Mesothelial cell of epicardium (in vitro differentiated cells): ENCODE data around the gene CAVIN2. TPM values are rescaled to one million over a fixed set of nuclear protein-coding genes. Genes with fewer than 3 reads are reported as not detected.

Experiments
- DNase-seq, 2 experiments: peaks; one replicate each; pipeline ENCODE4 v3.0.0; 2021; ENCODE audit warnings: low spot score in 2 of 2; ENCODE audit not compliant: unreplicated experiment in 2 of 2
- H3K27ac Mint-ChIP-seq: 2 replicates; pipeline ENCODE4 v1.8.0; 2021; ENCODE audit warnings: mixed read lengths
- H3K27me3 Mint-ChIP-seq: 2 replicates; pipeline ENCODE4 v1.8.0; 2021; ENCODE audit warnings: low read depth, mixed read lengths
- H3K36me3 Mint-ChIP-seq: 2 replicates; pipeline ENCODE4 v1.8.0; 2021; ENCODE audit warnings: mixed read lengths
- H3K4me1 Mint-ChIP-seq: 2 replicates; pipeline ENCODE4 v1.8.0; 2021; ENCODE audit warnings: mixed read lengths
- H3K4me3 Mint-ChIP-seq: 2 replicates; pipeline ENCODE4 v1.8.0; 2021; ENCODE audit warnings: mild to moderate bottlenecking, moderate library complexity, mixed read lengths
- H3K9me3 Mint-ChIP-seq: 2 replicates; pipeline ENCODE4 v1.8.0; 2021; ENCODE audit warnings: mixed read lengths
- total RNA-seq: library from RNA; stranded (reverse); gene quantifications from 3 replicates; pipeline ENCODE4 v1.2.1, GENCODE V29; 2021
- TF ChIP-seq, protein P1 (sequence below): fragments of 200-600 bp; sonication (generic); IDR thresholded peaks from one replicate; pipeline ENCODE4 v1.5.0; 2021; ENCODE audit warnings: antibody characterized with exemption; ENCODE audit not compliant: unreplicated experiment

The CAVIN2 gene
- total RNA-seq, 1 donor from 2014 or later = 0.96 TPM

DNA sequence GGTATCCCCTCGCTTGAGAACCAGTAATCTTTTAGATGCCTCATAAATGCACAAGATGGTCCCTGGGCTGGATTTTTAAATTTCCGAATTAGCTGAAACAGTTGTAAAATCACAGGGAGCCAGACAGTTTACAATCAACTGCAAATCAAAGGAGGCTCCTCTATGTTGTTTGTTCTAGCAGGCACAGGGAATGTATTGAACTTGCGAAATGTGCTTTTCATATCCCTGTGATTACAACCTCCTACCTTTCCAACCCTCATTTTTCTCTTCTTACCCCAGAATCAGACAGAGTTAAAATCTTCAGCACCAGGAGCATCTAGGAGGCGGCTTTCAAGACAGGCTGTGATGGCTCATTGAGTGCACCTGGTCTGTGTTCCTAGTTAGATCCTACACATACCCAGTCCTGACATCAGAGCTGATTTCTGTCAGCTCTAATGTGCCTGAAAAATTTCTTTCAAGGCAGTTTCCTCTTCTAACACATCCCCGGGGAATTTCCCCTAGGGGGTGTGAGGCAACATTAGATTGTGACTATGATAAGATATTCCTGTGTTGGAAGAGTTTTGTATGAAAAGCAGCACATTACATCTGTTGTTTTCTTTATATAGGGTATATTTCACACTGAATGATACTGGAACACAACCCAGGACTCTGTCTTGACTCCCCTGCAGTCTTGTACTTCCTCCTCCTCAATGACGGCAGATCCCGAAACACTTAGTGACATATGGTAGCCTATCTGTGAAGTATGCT, 17.9 kb upstream of the CAVIN2 start:
- peaks cover 51% of the 10 kb centered on the region for H3K4me1 Mint-ChIP-seq
- peaks cover 11% of the 10 kb centered on the region for H3K9me3 Mint-ChIP-seq
- H3K4me3 Mint-ChIP-seq = no peak overlapping the region
- H3K36me3 Mint-ChIP-seq = peaks cover 3% of the 10 kb centered on the region
- TF ChIP-seq, protein P1, sequence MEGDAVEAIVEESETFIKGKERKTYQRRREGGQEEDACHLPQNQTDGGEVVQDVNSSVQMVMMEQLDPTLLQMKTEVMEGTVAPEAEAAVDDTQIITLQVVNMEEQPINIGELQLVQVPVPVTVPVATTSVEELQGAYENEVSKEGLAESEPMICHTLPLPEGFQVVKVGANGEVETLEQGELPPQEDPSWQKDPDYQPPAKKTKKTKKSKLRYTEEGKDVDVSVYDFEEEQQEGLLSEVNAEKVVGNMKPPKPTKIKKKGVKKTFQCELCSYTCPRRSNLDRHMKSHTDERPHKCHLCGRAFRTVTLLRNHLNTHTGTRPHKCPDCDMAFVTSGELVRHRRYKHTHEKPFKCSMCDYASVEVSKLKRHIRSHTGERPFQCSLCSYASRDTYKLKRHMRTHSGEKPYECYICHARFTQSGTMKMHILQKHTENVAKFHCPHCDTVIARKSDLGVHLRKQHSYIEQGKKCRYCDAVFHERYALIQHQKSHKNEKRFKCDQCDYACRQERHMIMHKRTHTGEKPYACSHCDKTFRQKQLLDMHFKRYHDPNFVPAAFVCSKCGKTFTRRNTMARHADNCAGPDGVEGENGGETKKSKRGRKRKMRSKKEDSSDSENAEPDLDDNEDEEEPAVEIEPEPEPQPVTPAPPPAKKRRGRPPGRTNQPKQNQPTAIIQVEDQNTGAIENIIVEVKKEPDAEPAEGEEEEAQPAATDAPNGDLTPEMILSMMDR = no peak
- H3K27ac Mint-ChIP-seq = peak overlapping the region; percentile 89
- H3K27me3 Mint-ChIP-seq = no peaks in the 10 kb centered on the region
- no peak for DNase-seq

DNA sequence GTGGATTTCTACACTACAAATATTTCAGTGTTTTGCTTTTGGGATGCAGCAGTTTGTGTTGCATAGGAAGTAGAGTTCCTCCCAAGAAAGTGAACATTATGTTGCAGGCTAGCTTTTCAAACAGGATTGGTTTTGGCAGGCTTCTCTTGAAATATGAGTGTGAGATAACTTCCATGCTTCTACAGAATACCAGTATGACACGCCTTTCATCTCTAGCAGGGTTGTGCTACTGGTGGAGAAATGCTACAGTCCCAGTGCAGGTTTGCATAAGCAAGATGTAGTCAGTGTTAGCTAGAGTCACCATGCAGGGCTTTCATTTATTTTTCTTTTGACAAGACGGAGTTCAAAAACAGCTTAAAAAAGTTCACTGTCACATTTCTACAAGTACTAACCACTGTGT, 17.1 kb upstream of the CAVIN2 start:
- H3K4me3 Mint-ChIP-seq = no peak overlapping the region
- DNase-seq = no peak
- no peaks in the 10 kb centered on the region for H3K27me3 Mint-ChIP-seq
- H3K36me3 Mint-ChIP-seq = peaks cover 3% of the 10 kb centered on the region
- peaks cover 47% of the 10 kb centered on the region for H3K4me1 Mint-ChIP-seq
- H3K27ac Mint-ChIP-seq = peak overlapping the region; percentile 89
- TF ChIP-seq, protein P1 = no peak
- H3K9me3 Mint-ChIP-seq = peaks cover 11% of the 10 kb centered on the region

DNA sequence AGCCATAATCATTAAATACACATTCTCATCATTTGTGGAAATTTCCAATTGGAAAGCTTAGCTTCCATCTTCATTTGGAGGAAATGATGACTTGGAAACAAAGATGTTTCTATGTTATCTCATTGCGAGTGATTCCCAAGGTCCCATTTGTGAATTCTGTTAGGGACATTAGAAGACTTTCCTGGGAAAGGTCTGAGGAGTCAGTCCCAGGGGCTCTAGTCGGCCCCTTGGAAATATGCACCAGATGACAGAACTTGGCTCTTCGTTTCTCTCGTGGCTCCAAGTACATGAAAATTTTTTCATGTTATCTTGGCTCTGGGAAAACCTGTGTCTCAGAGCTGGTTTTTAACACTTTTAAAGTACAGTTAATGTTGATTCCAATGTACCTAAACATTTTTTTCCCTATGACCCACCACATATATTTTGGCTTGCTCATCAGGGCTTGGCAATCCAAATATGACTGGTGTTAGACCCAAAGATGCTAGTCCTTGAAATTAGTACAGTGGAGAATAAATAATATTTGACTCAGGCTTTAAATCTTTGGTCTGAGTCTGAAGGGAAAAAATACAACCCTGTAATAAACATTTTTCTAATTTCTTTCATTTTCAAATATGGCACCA, 15.4 kb upstream of the CAVIN2 start:
- peaks cover 41% of the 10 kb centered on the region for H3K4me1 Mint-ChIP-seq
- H3K4me3 Mint-ChIP-seq = no peak overlapping the region
- peaks cover 18% of the 10 kb centered on the region for H3K9me3 Mint-ChIP-seq
- H3K27me3 Mint-ChIP-seq = no peaks in the 10 kb centered on the region
- no peak overlapping the region for H3K27ac Mint-ChIP-seq
- H3K36me3 Mint-ChIP-seq = peaks cover 3% of the 10 kb centered on the region
- TF ChIP-seq, protein P1 = no peak
- no peak for DNase-seq

DNA sequence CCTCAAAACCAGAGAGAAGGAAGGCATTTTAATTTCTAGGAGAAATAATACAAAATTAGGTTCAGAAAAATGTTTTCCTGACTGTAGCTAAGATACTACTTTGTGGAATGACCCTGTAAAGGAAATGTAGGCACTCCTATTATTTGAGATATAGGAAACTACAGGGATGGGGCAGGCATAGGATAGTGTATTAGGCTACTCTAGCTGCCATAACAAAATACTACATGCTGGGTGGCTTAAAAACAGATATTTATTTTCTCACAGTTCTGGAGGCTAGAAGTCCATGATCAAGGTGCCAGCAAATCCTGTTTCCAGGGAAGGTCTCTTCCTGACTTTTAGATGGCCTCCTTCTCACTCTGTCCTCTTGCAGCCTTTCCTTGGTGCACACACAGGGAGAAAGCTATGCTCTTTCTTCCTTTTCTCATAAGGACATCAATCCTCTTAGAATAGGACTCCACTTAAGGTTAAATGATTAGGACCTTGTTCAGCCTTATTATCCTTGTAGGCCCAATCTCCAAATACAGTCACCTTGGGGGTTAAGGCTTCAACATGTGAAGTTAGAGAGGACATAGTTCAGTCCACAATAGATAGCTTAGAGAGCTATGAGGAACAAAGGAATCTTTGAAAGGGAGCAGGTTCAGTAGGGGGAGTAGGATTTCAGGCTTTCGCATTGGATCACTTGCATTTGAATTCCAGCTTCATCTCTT, 14.0 kb upstream of the CAVIN2 start:
- TF ChIP-seq, protein P1 = no peak

DNA sequence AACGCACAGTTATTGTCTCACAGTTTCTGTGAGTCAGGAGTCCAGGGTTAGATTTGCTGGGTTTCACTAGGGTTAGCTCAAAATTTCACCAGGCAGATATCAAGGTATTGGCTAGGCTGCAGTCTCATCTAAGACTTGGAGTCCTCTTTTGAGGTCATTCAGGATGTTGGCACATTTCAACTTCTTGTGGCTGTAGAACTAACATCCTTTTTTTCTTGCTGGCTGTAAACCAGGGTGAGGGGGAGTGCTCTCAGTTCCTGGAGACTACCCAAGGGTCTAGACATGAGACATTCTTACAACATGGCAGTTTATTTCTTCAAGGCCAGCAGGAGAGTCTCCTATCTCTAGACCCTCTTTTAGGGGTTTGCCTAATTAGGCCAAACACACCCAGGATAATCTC, 12.8 kb upstream of the CAVIN2 start:
- Mint-ChIP-seq H3K4me3 (no peak overlapping the region), H3K4me1 (peaks cover 24% of the 10 kb centered on the region), H3K9me3 (peaks cover 21% of the 10 kb centered on the region), H3K27me3 (no peaks in the 10 kb centered on the region), H3K36me3 (peaks cover 3% of the 10 kb centered on the region), H3K27ac (no peak overlapping the region)
- DNase-seq = no peak
- TF ChIP-seq, protein P1 = no peak

More for the DNA sequence above, 14.0 kb upstream of the CAVIN2 start:
- Mint-ChIP-seq H3K4me1 (peaks cover 28% of the 10 kb centered on the region), H3K9me3 (peaks cover 23% of the 10 kb centered on the region), H3K4me3 (no peak overlapping the region), H3K36me3 (peaks cover 3% of the 10 kb centered on the region), H3K27ac (no peak overlapping the region), H3K27me3 (no peaks in the 10 kb centered on the region)
- no peak for DNase-seq
